ENCODE results near the gene KRTAP10-11. TPM values are rescaled to one million over a fixed set of nuclear protein-coding genes. Genes with fewer than 3 reads are reported as not detected.

Gene KRTAP10-11
- total and polyA plus RNA-seq, 4 donors: not detected

DNA sequence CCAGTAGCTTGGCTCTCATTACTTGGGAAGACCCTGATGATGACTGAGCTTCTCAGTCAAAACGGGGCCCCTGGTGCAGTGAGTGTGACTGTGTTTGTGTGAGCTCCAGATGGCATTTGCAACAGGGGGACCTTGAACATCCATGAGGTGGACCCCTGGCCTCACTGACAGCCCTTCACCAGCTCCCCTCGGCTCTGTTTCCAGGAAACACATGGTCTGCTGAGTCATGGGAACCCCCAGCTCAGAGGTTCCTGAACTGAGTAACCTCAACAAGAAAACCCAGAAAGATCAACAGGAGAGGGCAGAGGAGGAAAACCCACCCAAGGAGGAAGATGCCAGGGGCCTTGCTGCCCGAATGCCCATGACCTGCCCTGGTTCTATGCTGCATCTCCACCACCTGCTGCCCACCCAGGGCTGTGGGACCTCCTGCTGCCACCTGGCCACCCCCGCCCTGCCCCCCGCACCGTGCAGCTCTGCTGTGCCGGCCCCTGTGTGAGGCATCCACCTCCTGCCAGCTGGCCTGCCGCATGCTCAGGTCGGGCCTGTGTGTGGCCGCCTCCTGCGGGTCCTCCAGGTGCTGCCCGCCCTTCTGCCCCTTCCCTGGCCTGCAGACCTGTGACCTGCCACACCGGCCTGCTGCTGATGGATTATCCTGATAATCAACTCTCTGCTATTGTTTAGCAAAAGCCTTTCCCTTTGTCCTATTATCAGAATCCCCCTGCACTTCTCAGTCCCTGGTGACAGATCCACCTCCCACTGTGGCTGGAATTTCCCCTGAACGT is 40.0 kb downstream of the KRTAP10-11 start:
- peak; percentile 25 for DNase-seq (ENCODE audit: low spot score)
- Histone ChIP-seq H3K27ac (ENCODE audit: low read depth in 1 of 2, low read length in 2 of 2) (no peak overlapping the region), H3K9ac (ENCODE audit: low read depth in 1 of 2, low read length in 2 of 2) (no peak overlapping the region), H3K4me3 (ENCODE audit: low read depth in 1 of 3, low read length in 3 of 3) (no peak overlapping the region), H3K36me3 (ENCODE audit: control insufficient read depth in 4 of 4, insufficient read depth in 3 of 4, low read depth in 1 of 4, low read length in 3 of 4) (no peaks in the 10 kb centered on the region), H3K27me3 (ENCODE audit: control insufficient read depth in 4 of 4, insufficient read depth in 4 of 4, low read length in 3 of 4) (peaks cover 0 to 2% (median under 1%) of the 10 kb centered on the region in 4 donors), H3K9me3 (ENCODE audit: control insufficient read depth in 4 of 4, low read length in 3 of 4) (no peaks in the 10 kb centered on the region), H3K4me1 (ENCODE audit: control insufficient read depth in 4 of 4, insufficient read depth in 4 of 4, low read length in 3 of 4) (no peaks in the 10 kb centered on the region)
- WGBS: 33% methylated on average over 14 of the region's 14 CpGs
- TF ChIP-seq, protein P1, sequence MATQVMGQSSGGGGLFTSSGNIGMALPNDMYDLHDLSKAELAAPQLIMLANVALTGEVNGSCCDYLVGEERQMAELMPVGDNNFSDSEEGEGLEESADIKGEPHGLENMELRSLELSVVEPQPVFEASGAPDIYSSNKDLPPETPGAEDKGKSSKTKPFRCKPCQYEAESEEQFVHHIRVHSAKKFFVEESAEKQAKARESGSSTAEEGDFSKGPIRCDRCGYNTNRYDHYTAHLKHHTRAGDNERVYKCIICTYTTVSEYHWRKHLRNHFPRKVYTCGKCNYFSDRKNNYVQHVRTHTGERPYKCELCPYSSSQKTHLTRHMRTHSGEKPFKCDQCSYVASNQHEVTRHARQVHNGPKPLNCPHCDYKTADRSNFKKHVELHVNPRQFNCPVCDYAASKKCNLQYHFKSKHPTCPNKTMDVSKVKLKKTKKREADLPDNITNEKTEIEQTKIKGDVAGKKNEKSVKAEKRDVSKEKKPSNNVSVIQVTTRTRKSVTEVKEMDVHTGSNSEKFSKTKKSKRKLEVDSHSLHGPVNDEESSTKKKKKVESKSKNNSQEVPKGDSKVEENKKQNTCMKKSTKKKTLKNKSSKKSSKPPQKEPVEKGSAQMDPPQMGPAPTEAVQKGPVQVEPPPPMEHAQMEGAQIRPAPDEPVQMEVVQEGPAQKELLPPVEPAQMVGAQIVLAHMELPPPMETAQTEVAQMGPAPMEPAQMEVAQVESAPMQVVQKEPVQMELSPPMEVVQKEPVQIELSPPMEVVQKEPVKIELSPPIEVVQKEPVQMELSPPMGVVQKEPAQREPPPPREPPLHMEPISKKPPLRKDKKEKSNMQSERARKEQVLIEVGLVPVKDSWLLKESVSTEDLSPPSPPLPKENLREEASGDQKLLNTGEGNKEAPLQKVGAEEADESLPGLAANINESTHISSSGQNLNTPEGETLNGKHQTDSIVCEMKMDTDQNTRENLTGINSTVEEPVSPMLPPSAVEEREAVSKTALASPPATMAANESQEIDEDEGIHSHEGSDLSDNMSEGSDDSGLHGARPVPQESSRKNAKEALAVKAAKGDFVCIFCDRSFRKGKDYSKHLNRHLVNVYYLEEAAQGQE (IDR thresholded peaks at IDR 0.05): no peak
- TF ChIP-seq RAD21 (IDR thresholded peaks at IDR 0.05) (no peak), SP1 (IDR thresholded peaks at IDR 0.05) (no peak), HNF4A (conservative IDR thresholded peaks at IDR 0.05) (no peak), NR2F2 (IDR thresholded peaks at IDR 0.05) (no peak), GABPA (IDR thresholded peaks at IDR 0.05 in 1 of 2, conservative IDR thresholded peaks at IDR 0.05 in 1 of 2) (no peak), YY1 (IDR thresholded peaks at IDR 0.05) (no peak), JUND (IDR thresholded peaks at IDR 0.05) (no peak), FOXA1 (IDR thresholded peaks at IDR 0.05) (no peak), FOXA2 (IDR thresholded peaks at IDR 0.05) (no peak), HNF4G (IDR thresholded peaks at IDR 0.05) (no peak), TAF1 (conservative IDR thresholded peaks at IDR 0.05) (no peak), EGR1 (IDR thresholded peaks at IDR 0.05; ENCODE audit: low read depth in 2 of 2) (no peak), RXRA (IDR thresholded peaks at IDR 0.05) (no peak)
- TF ChIP-seq, protein P2, sequence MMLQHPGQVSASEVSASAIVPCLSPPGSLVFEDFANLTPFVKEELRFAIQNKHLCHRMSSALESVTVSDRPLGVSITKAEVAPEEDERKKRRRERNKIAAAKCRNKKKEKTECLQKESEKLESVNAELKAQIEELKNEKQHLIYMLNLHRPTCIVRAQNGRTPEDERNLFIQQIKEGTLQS (IDR thresholded peaks at IDR 0.05): no peak
- TF ChIP-seq, protein P3, sequence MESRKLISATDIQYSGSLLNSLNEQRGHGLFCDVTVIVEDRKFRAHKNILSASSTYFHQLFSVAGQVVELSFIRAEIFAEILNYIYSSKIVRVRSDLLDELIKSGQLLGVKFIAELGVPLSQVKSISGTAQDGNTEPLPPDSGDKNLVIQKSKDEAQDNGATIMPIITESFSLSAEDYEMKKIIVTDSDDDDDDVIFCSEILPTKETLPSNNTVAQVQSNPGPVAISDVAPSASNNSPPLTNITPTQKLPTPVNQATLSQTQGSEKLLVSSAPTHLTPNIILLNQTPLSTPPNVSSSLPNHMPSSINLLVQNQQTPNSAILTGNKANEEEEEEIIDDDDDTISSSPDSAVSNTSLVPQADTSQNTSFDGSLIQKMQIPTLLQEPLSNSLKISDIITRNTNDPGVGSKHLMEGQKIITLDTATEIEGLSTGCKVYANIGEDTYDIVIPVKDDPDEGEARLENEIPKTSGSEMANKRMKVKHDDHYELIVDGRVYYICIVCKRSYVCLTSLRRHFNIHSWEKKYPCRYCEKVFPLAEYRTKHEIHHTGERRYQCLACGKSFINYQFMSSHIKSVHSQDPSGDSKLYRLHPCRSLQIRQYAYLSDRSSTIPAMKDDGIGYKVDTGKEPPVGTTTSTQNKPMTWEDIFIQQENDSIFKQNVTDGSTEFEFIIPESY (IDR thresholded peaks at IDR 0.05): no peak
- TF ChIP-seq, protein P4, sequence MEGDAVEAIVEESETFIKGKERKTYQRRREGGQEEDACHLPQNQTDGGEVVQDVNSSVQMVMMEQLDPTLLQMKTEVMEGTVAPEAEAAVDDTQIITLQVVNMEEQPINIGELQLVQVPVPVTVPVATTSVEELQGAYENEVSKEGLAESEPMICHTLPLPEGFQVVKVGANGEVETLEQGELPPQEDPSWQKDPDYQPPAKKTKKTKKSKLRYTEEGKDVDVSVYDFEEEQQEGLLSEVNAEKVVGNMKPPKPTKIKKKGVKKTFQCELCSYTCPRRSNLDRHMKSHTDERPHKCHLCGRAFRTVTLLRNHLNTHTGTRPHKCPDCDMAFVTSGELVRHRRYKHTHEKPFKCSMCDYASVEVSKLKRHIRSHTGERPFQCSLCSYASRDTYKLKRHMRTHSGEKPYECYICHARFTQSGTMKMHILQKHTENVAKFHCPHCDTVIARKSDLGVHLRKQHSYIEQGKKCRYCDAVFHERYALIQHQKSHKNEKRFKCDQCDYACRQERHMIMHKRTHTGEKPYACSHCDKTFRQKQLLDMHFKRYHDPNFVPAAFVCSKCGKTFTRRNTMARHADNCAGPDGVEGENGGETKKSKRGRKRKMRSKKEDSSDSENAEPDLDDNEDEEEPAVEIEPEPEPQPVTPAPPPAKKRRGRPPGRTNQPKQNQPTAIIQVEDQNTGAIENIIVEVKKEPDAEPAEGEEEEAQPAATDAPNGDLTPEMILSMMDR (IDR thresholded peaks at IDR 0.05; ENCODE audit: low read depth, low read length, missing input control): no peak
- TF ChIP-seq, protein P5, sequence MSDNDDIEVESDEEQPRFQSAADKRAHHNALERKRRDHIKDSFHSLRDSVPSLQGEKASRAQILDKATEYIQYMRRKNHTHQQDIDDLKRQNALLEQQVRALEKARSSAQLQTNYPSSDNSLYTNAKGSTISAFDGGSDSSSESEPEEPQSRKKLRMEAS (IDR thresholded peaks at IDR 0.05): no peak

Data from liver (tissue), 9 donors.